GM19328 (cell line): ENCODE results near the gene MAGI2.
A peak's percentile ranks its signal among the peaks of the same experiment; 100 is the strongest.
"Not testable (repeated sequence)": the region's sequence is repeated elsewhere in the genome, so short reads cannot be mapped to it uniquely, and the experiment has no call there.

ENCODE experiments used
- ATAC-seq: cut with Tn5 transposase; IDR thresholded peaks from one replicate; pipeline ENCODE4 v1.9.1; 2021; ENCODE audit warnings: mild to moderate bottlenecking, moderate library complexity; ENCODE audit not compliant: unreplicated experiment

MAGI2 gene

DNA sequence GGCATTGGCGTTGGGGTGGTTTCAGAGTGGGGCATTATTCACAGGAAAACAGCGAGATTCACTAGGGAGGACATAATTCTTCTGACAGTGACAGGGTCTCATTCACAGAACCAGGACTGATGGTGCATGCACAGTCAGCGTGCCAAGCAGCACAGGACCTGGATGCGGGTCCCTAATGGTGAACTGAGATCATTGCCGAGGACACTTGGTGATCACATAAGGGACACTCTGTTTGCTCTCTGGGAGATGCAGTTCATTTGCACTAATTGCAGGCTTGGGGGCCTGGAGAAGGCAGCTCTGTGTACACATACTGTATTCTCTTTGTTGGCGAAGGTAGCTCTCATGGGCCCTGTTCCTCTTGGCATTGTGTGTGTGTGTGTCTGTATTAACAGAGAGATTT lies 938.8 kb downstream of the MAGI2 start:
- ATAC-seq, result no peak

DNA sequence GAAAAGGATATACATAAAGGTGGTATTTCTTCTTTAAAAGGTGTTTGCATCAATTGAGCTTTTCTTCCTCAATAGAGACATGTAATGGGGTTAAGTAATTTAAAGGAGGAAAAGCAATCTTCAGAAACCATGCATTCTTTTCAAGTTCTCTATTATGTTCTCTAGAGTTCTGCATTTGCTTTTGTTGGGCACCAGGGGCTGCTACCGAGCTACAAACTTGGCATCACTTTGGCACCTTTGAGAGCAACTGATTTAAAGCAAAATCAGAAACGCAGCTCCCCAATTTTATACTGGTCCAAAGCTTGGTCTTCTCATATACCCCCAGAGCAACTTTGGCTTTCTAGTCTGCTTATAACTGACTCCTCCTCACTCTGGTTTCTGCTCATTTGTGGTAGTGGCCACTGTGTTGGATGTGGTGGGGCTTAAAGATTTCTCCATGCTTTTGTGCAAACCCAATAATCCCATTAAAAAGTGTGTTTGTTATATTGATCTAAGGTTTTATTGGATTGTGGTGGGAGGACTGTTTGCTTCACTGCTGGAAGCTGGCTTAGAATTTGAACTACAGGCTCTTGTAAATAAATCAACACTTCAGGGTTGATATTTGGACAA lies 942.8 kb downstream of the MAGI2 start:
- ATAC-seq, result peak; percentile 70

DNA sequence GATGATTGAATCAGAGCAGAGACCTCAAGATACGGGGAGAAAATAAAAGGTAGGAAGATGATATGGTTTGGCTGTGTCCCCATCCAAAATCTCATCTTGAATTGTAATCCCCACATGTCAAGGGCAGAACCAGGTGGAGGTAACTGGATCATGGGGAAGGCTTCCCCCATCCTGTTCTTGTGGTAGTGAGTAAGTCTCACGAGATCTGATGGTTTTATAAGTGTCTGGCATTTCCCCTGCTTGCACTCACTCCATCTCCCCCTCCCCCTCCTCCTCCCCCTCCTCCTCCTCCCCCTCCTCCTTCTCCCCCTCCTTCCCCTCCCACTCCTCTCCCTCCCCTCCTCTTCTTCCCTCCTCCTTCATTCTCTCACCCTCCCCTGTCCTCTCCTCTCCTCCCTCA lies 950.2 kb downstream of the MAGI2 start:
- ATAC-seq, result not testable (repeated sequence)

DNA sequence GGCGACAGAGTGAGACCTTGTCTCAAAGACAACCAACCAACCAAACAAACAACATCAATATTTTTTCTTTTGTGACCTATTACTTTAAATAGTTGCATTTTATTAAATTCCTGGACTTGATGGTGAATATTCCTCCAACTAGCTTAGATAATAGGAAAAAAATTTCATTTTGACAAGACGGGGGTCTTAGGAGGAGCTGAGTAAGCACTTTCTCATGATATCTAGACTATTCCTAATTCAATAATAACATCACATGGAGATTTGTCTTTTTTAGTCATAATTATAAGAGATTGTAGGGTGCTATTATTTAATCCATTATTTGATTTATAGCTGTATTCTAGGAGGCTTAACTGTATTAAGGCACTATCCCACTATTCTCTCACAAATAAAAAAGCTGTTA lies 952.4 kb downstream of the MAGI2 start:
- ATAC-seq, result no peak

DNA sequence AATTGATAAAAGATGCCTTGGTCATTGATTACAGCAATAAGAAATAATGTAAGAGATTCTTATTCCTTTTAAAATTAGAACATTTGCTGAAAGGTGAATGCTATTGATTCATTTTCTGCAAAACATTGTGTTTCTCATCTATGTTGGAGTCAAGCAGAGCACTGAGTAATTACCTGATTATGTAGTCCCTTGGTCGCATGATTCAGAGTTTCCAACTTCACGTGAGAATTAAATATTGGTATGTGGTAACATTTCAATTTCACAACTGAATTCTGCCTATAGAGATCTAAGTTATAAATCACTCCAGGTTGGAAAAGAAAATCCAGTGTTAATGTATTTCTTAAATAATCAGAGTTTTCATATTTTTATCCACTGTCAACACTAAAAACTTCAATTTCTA lies 953.5 kb downstream of the MAGI2 start:
- no peak for ATAC-seq

DNA sequence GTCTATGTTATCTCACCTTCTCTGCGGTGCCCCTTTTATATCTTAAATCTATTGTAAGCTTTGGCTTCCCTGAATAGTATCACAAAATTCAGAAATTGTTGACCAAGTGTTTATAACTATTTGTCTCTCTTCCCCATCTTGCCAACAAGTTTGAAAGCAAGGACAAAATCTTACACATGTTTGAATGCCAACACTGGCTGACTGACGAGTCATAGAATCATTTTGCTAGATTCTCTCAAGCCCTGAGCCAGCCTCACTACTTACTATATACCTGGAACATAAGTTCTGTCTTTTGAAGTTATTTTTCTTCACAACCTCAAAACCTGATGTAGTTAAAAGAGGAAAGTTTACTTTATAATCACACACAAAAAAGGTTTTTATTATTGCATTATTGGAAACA lies 954.2 kb downstream of the MAGI2 start:
- ATAC-seq, result no peak

DNA sequence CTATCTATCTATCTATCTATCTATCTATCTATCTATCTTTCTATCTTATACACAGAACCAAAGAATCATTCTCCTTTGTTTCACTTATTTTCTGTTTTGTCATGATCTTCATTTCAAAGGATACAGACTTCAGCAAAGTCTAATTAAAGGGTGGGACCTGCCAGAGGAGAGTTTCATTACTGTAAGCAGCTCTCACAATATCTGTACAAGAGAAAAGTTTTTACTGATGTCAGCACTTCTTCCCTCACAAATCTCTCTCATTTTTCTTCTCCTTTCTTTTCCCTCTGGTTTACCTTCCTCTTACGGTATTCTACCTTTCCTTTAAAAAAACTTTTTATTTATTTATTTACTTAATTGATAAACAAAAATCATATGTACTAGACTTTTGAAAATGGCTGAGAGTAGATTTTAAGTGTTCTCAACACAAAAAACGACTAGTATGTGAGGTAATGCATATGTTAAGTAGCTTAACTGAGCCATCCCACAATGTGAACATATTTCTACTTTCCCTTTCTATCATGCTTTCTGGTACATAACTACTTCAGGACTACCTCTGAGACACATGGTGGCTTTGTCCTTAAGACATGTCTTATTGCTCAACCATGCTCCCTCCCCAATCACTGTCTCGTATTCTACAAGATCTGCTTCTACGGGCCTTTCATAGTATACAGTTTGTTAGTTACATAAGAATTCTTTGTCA lies 955.6 kb downstream of the MAGI2 start:
- no peak for ATAC-seq

DNA sequence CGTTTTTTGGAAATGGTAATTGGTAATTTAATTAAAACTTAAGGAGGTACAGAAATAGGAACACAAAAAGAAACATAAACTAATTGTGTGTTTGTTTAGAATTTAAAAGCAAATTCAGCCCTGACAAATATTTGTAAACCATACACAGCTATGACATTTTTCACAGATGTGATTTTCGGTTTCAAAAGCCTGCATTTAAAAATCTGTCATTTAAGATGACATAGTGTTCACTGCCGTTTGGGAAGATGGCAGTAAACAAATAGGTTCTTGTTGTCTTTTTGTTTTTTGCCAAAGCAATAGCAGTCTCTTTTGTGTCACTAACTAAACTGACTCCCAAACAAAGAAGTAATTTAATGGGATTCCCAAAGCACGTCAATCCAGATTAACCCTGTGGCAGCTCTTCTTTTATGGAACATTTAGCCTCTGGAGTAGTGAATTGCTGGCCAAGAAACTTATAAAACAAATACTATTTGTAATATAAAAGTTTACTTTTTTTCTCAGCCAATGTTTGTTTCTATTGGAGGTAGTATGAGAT lies 957.3 kb downstream of the MAGI2 start:
- no peak for ATAC-seq

DNA sequence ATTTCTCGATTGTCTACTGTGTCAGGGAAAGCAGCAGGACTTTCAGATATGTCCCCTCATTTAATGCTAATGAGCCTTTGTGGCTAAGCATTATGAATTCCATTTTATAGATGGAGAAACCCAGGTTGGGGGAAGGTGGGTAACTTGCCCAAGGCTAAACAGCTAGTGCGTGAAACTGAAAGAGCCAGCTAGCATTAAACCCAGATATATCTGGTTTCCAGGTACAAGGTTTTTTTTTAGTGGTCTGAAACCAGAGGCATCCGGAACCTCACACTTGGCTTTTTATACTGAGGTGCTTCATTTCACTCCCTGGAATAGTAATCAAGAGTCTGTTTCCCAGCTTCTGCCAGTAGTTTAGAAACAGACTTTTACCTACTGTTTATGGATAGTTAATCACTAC lies 960.1 kb downstream of the MAGI2 start:
- no peak for ATAC-seq

DNA sequence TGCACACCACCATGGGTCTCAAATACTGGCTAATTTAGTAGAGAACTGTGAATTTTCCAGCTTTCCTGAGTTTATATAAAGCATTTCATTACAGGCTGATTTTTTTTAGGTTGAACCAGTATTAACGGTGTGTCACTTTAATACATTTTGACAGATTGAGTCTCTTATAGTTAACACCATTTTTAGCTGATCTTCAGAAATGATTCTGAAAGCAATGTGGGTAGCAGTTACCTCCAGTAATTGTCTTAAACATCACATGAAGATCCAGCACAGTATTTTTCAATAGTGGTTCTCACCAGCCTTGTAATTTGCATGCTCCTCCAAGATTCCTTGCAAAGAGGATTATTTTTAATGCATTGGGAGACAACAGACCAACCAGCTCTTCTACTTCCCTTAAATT lies 961.3 kb downstream of the MAGI2 start:
- no peak for ATAC-seq

DNA sequence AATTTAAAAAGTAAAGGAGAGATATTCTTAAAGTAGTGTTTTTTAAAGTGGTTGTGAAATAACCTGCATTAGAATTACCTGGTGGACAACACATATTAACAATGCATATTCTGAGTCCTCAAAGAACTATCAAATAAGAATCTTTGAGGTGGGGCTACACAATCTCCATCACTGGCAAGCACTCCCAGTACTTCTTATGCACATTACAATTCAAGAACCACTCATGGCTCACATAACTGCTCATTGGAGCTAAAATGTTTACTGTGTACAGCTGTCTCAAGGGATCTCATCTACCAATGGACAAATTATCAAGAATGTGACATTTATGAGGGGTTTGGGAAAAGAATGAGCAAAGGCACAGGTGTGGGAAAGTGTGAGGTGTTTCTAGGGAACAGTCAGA lies 962.9 kb downstream of the MAGI2 start:
- no peak for ATAC-seq

DNA sequence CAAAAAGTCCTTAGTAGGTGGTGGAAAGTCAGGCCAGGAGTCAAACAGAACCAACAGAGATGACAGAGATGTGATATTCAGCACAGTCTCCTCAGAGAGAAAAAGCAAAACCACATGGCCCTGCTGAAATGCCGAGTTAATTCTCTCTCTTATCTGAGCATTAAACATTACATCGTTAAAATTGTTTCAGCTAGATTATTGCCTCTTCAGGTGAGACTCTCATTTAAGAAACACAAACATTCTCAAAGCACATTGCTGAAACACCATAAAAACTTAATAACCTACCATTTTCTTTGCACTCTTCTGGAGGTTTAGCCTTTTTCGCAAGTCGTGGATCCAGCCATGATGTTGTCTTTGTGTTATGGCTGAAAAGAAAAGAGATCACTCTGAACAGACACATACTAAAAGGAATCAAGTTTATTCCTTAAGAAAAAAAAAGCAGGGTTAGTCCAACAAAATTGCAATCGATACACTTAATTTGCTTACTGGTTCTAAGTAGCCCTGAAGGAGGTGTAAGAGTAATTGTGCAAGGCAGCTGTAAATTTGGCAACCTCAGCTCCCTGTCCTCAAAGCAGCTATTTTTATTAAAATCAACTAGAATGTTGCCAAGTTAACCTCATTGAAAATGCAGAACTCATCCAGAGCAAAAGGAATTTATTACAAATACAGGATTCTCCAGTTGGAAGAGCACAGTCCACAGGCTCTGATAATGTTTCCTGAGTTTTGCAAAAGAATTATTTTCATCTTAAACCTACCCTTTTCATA lies 963.8 kb downstream of the MAGI2 start:
- ATAC-seq, result no peak

DNA sequence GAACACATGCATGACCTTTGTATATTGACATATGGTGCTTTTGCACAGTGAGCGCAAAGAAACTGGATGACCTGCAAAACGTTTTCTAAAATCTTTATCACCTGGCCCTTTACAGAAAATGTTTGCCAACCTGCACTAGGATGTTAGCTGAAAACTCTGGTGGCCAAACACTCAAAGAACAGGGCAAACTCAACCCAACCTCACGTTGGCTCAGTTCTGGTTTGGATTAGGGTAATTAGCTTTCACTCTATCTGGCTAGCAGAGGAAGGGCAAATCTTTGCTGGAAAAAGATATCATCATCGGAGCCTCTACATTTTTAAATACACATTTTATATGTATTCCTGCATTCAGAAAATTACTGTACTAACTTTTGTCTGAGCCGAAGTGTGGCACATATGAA lies 966.0 kb downstream of the MAGI2 start:
- no peak for ATAC-seq

DNA sequence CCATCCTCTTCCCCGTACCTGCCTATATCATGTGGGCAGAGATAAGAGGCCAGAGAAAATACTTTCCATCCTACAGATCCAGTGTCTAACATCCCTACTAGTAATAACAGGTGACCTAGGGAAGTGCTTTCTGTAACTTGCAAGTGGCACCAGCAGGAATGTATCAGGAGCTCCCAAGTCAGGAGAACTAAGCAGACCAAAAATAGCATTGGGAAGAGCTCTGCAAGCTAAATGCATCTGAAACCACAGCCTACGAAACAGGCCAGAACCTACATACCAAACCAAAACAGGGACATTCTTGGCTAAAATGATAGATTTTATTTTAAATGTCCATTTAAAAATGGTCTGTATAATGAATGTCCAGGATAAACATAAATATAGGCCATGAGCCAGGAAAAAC lies 974.1 kb downstream of the MAGI2 start:
- ATAC-seq, result no peak

DNA sequence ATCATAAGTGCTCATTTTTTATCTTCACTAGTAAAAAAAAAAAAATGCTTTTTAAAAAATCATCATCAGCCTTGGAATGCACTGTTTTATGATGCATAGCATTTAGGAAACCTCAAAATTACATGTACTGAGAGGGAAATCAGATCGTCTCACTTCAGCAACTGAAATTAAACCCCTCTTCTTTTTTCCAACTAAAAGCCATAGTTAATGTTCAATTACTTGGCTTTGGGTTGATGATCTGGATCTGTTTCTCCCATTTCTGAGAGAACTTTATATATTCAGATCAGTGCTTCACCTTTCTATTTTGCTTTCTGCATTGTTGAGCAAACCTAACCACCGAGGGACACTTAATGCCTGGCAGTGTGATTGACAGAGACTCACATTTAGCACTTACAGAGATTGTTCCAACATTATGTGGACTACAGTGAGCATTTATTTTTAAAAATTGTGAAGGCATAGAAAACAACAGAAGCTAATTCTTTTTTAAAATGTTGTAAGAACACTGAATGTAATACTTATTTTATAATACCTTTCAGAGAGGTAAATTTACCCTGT lies 976.5 kb downstream of the MAGI2 start:
- no peak for ATAC-seq

DNA sequence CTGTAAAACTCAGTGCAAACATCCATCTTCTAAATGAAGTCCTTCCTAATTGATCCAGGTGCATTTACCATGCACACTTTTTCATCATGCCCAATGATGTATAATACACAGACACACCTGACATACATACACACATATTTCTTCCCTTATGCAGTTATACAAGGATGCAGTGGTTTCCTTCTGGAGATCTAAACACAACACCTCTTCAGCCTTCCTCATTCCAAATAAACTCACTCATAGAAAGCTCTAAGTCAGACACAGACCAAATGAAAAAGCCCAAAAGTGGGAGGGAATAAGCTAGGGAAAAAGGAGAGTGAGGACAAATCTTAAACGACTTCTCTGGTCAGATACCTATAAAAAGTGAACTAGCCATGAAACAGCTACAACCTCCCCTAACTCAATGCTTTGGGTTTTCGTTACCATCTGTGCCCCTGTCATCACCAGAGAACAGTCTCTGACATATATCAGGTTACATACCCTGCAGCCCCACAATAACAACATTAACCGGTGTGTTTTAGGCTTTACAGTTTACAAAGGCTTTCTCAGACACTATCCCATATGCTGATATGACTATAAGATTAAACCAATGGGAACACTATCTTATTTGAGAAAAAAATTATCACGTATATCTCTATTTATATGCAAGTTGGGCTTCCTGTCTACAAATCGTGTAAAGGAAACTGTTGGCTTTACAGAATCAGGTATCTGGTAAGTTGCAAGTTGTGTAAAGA lies 979.7 kb downstream of the MAGI2 start:
- ATAC-seq, result no peak

DNA sequence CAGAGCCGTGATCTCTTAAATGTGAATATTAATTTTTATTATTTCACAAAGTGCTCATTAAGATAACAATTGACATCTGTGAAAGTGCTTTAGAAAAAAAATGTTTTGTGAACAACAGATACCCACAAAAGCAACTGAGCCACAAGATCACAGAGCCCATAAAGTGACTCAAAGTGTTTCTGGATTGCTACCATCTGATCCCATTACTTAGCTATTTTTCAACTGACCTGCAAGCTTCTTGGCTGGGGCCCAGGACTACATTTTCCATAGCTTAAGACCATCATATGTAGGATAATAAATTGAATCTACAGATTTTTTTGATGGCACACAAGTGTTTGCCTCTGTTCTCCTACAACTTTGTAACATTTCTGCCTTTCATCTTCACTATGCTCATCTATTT lies 980.4 kb downstream of the MAGI2 start:
- ATAC-seq, result no peak

DNA sequence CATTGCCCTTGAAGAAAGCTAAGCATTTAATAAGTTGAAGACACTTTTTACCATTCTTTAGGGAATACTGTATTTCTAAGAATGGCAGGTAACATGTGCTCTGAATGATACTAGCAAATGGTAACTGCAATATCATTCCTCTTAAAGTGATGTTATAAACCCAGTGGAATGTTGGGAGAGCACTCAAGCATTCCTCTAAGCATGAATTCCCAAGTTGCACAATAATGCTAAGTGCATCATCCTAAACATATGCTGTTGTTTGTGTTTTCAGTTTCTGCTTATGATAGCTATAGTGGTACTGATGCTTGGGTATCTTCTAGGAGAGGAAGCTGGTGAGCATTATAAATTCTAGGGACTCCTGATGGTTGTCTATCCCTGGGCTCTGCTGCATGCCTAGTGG lies 980.9 kb downstream of the MAGI2 start:
- ATAC-seq, result no peak

DNA sequence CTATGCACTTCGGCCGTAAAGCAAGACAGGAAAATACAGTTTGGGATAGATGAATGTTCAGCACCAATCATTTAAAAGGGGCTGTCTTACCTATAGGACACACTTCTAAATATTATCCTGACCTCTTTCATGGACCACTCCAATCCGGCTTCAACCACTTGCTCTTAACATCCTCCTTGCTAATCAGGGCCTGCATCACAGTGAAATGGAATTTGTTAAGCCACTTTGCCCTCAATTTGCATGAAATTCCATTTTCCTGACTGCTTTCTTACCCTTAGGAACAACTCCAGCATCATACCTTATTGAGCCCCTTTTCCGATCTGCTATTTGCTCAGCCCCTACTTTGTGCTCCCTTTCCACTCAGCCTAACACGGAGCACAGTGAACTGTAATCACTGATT lies 987.6 kb downstream of the MAGI2 start:
- no peak for ATAC-seq

DNA sequence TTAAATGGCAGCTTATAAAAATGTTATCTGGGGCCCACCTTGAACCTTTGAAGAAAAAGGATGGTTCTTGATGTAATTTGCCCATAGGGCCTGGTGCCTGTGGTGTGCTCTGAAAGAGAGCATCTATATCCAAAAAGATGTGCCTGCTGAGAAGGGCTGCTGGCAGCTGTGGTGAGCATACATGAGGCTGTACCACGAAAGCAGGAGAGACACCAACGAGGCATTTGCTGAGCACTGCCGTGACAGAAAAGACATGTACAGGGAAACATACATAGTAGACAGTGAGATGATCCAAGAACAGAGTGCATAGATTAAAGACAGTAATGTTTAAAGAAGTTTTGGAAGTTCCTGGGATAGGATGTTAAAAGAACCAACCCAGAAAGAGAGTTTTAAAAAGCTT lies 990.4 kb downstream of the MAGI2 start:
- ATAC-seq, result no peak

DNA sequence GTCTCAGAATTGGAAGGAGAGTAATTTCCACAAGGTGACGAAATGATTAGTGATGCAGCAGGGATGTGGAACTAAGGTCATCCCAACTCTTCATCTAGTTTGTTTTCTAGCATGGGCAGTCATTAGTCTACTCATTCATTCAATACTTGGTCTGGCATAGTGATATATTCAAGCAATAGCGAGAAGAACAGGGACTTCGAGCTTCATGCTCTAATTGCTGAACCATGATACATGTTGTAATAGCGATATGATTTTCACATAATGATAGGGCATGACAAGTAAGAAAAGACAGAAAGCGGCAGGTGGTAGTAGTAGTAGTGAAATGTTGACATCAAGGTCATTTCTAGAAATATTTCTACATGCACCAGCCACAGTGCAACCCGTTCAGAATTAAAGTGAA lies 1002.8 kb downstream of the MAGI2 start:
- ATAC-seq, result no peak
